ENCODE data around the gene MASP2. TPM values are rescaled to one million over a fixed set of nuclear protein-coding genes. Genes with fewer than 3 reads are reported as not detected.

The MASP2 gene
- total and polyA plus RNA-seq, 4 donors: 0.01 to 0.04 TPM; not detected in 2

DNA sequence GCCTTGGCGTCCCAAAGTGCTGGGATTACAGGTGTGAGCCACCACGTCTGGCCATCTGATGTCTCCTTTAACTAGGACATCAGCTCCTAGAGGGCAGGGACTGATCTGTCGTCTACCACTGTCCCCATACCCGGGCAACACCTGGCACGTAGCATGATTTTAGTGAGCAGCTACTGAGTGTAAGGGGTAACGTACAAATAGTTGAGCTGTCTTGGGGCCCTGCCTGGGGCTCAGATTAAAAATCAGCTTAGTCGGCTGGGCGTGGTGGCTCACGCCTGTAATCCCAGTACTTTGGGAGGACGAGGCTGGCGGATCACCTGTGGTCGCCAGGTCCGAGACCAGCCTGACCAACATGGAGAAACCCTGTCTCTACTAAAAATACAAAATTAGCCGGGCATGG, 11.0 kb upstream of the MASP2 start:
- peaks cover 0 to 20% (median 6%) of the 10 kb centered on the region in 5 donors for H3K4me1 ChIP-seq (ENCODE audit: control insufficient read depth in 5 of 5, insufficient read depth in 5 of 5, low read length in 5 of 5)
- 97% methylated on average over 14 of the region's 14 CpGs for WGBS, 2 donors
- H3K4me3 ChIP-seq: no peak overlapping the region
- TF ChIP-seq, protein P1, sequence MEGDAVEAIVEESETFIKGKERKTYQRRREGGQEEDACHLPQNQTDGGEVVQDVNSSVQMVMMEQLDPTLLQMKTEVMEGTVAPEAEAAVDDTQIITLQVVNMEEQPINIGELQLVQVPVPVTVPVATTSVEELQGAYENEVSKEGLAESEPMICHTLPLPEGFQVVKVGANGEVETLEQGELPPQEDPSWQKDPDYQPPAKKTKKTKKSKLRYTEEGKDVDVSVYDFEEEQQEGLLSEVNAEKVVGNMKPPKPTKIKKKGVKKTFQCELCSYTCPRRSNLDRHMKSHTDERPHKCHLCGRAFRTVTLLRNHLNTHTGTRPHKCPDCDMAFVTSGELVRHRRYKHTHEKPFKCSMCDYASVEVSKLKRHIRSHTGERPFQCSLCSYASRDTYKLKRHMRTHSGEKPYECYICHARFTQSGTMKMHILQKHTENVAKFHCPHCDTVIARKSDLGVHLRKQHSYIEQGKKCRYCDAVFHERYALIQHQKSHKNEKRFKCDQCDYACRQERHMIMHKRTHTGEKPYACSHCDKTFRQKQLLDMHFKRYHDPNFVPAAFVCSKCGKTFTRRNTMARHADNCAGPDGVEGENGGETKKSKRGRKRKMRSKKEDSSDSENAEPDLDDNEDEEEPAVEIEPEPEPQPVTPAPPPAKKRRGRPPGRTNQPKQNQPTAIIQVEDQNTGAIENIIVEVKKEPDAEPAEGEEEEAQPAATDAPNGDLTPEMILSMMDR (IDR thresholded peaks at IDR 0.05; ENCODE audit: control extremely low read depth, extremely low read depth): no peak
- no peak for DNase-seq
- no peak overlapping the region for H3K27ac ChIP-seq (ENCODE audit: low read depth in 1 of 2, low read length in 1 of 2)
- H3K9me3 ChIP-seq (ENCODE audit: control insufficient read depth in 4 of 4, insufficient read depth in 3 of 4, low read length in 3 of 4): no peaks in the 10 kb centered on the region
- no peak overlapping the region for H3K9ac ChIP-seq (ENCODE audit: insufficient read depth in 1 of 2, low read length in 2 of 2)
- H3K36me3 ChIP-seq (ENCODE audit: control insufficient read depth in 4 of 4, insufficient read depth in 4 of 4, low read length in 4 of 4): peaks cover 0 to 29% (median 4%) of the 10 kb centered on the region in 4 donors
- ATAC-seq (ENCODE audit: insufficient read depth, low FRiP score): no peak
- H3K27me3 ChIP-seq (ENCODE audit: control insufficient read depth in 3 of 3, insufficient read depth in 3 of 3, low read length in 2 of 3): no peaks in the 10 kb centered on the region

DNA sequence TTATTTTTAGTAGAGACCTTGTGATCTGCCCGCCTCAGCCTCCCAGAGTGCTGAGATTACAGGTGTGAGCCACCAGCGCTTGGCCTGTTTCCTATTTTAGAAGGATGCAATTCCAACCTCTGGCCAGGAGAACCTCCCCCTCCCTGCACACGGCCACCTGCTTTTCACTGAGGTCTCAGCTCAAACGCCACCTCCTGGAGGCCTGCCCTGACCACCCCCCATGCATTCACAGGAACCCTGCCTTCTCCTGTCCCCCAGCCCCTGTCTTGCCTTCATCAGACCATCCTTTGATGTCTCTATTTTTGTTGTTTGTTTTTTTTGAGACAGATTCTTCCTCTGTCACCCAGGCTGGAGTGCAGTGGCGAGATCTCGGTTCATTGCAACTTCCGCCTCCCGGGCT, 10.4 kb upstream of the MASP2 start:
- peaks cover 0 to 29% (median 4%) of the 10 kb centered on the region in 4 donors for H3K36me3 ChIP-seq (ENCODE audit: control insufficient read depth in 4 of 4, insufficient read depth in 4 of 4, low read length in 4 of 4)
- H3K9ac ChIP-seq (ENCODE audit: insufficient read depth in 1 of 2, low read length in 2 of 2): no peak overlapping the region
- no peaks in the 10 kb centered on the region for H3K9me3 ChIP-seq (ENCODE audit: control insufficient read depth in 4 of 4, insufficient read depth in 3 of 4, low read length in 3 of 4)
- H3K27me3 ChIP-seq (ENCODE audit: control insufficient read depth in 3 of 3, insufficient read depth in 3 of 3, low read length in 2 of 3): peaks cover 0 to 4% (median 0%) of the 10 kb centered on the region in 3 donors
- no peak overlapping the region for H3K27ac ChIP-seq (ENCODE audit: low read depth in 1 of 2, low read length in 1 of 2)
- no peak for ATAC-seq (ENCODE audit: insufficient read depth, low FRiP score)
- DNase-seq: no peak
- TF ChIP-seq, protein P1 (IDR thresholded peaks at IDR 0.05; ENCODE audit: control extremely low read depth, extremely low read depth): no peak
- 95 to 96% methylated on average over 7 to 8 of the region's 8 CpGs for WGBS, 2 donors
- peaks cover 0 to 22% (median 6%) of the 10 kb centered on the region in 5 donors for H3K4me1 ChIP-seq (ENCODE audit: control insufficient read depth in 5 of 5, insufficient read depth in 5 of 5, low read length in 5 of 5)
- no peak overlapping the region for H3K4me3 ChIP-seq

GRCh38 chr1:11056504-11056903, 9.5 kb upstream of the MASP2 start:
- peaks cover 0 to 6% (median 0%) of the 10 kb centered on the region in 3 donors for H3K27me3 ChIP-seq (ENCODE audit: control insufficient read depth in 3 of 3, insufficient read depth in 3 of 3, low read length in 2 of 3)
- H3K4me1 ChIP-seq (ENCODE audit: control insufficient read depth in 5 of 5, insufficient read depth in 5 of 5, low read length in 5 of 5): peaks cover 0 to 22% (median 6%) of the 10 kb centered on the region in 5 donors
- H3K27ac ChIP-seq (ENCODE audit: low read depth in 1 of 2, low read length in 1 of 2): no peak overlapping the region
- 93% methylated on average over 7 of the region's 7 CpGs for WGBS, 2 donors
- no peak overlapping the region for H3K4me3 ChIP-seq
- TF ChIP-seq, protein P1 (IDR thresholded peaks at IDR 0.05; ENCODE audit: control extremely low read depth, extremely low read depth): no peak
- DNase-seq (no peak), ATAC-seq (ENCODE audit: insufficient read depth, low FRiP score) (no peak)
- H3K9me3 ChIP-seq (ENCODE audit: control insufficient read depth in 4 of 4, insufficient read depth in 3 of 4, low read length in 3 of 4): no peaks in the 10 kb centered on the region
- H3K36me3 ChIP-seq (ENCODE audit: control insufficient read depth in 4 of 4, insufficient read depth in 4 of 4, low read length in 4 of 4): peaks cover 0 to 29% (median 4%) of the 10 kb centered on the region in 4 donors
- H3K9ac ChIP-seq (ENCODE audit: insufficient read depth in 1 of 2, low read length in 2 of 2): no peak overlapping the region

- H3K9me3 ChIP-seq (ENCODE audit: control insufficient read depth in 4 of 4, insufficient read depth in 3 of 4, low read length in 3 of 4): no peaks in the 10 kb centered on the region
- H3K27me3 ChIP-seq (ENCODE audit: control insufficient read depth in 3 of 3, insufficient read depth in 3 of 3, low read length in 2 of 3): peaks cover 0 to 6% (median 0%) of the 10 kb centered on the region in 3 donors
- peaks cover 0 to 17% (median 6%) of the 10 kb centered on the region in 5 donors for H3K4me1 ChIP-seq (ENCODE audit: control insufficient read depth in 5 of 5, insufficient read depth in 5 of 5, low read length in 5 of 5)
- no peak for ATAC-seq (ENCODE audit: insufficient read depth, low FRiP score)
- TF ChIP-seq, protein P1 (IDR thresholded peaks at IDR 0.05; ENCODE audit: control extremely low read depth, extremely low read depth): no peak
- no peak overlapping the region for H3K4me3 ChIP-seq
- DNase-seq: no peak
- H3K9ac ChIP-seq (ENCODE audit: insufficient read depth in 1 of 2, low read length in 2 of 2): no peak overlapping the region
- peaks cover 0 to 29% (median 4%) of the 10 kb centered on the region in 4 donors for H3K36me3 ChIP-seq (ENCODE audit: control insufficient read depth in 4 of 4, insufficient read depth in 4 of 4, low read length in 4 of 4)
- no peak overlapping the region for H3K27ac ChIP-seq (ENCODE audit: low read depth in 1 of 2, low read length in 1 of 2)
- 93 to 94% methylated on average over 12 of the region's 12 CpGs for WGBS, 2 donors
Measured at GRCh38 chr1:11055676-11056075, 8.6 kb upstream of the MASP2 start.

Measured in lung (tissue), 12 donors.